IPS-NIHi11 (cell line): ENCODE results near the gene CALM1.

ENCODE experiments used
- DNase-seq: peaks from one replicate; pipeline ENCODE4 v3.0.0; 2012; ENCODE audit warnings: mixed read lengths, low spot score

CALM1 gene

DNA sequence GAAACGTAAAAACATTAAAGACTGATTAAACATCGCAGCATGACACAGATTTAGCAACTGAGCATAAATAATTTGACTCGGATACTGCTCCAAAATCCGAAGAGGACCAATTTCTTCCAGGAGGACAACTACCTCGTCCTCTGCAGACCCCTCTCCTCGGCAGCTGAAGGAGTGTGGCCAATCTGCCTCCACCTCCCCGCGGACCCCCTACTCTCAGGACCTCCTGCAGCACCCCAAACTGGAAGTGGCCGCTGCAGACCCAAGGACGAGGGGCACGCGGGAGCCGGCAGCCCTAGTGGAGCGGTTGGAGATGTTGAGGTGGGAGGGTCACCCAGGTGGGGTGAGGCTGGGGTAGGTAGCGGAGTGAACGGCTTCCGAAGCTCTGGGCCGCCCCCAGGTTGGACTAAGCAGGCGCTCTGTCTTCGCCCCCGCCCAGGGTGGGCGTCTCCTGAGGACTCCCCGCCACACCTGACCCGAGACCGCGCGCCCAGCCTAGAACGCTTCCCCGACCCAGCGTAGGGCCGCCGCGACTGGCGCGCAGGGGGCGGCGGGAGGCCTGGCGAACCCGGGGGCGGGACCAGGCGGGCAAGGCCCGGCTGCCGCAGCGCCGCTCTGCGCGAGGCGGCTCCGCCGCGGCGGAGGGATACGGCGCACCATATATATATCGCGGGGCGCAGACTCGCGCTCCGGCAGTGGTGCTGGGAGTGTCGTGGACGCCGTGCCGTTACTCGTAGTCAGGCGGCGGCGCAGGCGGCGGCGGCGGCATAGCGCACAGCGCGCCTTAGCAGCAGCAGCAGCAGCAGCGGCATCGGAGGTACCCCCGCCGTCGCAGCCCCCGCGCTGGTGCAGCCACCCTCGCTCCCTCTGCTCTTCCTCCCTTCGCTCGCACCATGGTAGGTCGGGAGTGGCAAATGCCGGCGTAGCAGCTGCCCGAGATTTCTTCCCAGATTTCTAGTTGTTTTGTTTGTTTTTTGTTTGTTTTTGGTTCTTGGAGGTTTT, at the start of gene CALM1:
CALM1 (plus strand) TSS at position 689 of the 999 bp plus-strand sequence; CDS start at position 891, 202 bp downstream.
- DNase-seq: peak; percentile 97

DNA sequence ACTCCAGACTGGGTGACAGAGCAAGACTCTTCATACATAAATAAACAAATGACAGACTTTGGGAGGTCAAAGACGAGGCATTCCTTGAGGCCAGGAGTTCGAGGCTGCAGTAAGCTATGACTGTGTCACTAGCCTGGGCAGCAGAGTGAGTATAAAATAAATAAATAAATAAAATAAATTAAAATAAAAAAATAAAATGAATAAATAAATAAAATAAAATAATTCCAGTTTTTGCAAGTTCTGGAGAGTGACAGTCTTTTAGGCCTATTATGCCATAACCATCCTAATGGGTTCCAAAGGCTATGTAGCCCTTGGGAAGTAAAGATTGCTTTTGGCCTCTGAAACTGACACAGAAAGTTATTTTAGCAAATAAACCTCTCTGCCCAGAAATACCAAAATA, 48.6 kb upstream of the CALM1 start:
- no peak for DNase-seq

DNA sequence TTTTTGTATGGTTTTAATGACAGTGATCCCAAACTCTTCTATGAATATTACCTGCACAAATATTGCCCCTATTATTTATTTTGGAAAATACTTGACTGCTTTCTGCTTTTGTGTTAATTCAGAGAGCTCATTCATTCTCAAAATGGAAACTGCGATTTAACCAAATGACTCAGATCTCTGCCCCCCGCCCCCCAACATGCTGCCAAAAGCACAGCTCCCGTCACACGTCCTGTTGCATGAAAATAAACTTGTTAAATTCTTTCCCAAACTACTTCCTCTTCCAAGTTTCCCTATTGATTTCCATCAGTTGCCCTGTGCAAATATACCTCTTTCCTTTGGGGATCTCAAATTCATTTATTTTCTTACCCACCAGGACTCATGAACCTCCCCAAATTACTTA, 47.1 kb upstream of the CALM1 start:
- DNase-seq: no peak

DNA sequence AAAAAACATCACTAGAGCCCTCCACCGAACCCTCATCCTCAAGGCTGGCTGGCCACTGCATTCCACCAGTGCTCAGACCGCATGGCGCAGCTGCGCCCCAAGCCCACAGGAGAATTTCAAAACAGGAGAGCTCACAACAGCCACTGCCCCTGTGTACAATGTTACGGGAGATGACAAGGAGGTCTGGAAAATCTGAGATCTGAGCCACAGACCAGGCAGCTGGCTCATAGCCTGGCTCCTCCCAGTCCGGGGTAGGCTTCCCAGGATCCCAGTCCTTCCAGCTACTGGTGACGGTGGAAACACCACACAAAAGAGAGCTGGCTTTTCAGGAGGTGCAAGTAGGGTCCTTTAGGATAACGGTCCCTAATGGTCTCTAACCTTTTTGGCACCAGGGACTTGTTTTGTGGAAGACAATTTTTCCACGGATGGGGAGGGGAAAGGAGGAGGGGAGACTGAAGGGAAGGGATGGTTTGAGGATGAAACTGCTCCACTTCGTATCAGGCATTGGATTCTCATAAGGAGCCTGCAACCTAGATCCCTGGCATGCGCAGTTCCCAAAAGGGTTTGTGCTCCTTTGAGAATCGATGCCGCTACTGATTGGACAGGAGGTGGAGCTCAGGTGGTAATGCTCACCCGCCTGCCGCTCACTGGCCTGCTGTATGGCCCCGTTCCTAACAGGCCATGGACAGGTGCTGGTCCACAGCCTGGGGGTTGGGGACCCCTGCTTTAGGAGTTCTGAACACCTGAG, 42.1 kb upstream of the CALM1 start:
- no peak for DNase-seq

DNA sequence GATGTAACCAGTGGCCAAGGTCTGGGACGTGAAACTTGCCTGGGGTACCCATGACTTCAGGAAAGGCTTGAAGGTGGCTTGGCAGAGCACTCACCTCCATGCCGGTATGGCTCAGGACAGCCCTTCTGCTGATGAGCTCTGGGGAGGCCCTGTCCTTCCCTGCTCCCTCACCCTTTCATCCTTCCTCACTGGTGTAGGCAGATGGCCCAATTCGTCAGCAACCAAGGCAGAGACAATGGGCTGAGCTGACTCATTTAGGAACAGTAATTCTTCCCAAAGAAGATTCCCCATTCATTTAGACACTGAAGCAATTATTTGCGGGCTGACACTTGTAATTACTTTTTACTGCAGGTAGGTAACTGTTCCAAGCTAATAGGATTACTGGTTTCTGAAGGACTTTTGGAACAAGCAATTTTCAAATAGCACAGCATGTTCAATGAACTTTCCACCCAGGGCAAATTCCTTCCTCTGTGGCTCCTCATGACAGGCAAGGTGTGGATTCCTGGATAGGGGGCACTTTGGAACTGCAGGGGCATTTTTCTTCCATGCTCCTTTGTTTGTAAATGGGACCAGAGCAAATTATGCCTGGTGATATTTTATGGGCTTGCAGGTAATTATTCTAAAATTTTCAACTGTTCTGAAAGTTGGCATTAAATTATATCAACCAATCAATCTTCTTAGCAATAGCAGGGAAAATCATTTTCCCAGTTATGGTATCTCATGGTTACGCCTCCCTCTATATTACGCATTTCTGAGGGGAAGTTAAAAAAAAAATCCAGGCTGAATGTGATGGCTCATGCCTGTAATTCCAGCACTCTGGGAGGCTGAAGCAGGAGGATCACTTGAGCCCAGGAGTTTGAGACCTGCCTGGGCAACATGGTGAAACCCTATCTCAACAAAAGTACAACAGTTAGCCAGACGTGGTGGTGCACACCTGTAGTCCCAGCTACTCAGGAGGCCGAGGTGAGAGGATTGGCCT, 41.0 kb upstream of the CALM1 start:
- DNase-seq: no peak

DNA sequence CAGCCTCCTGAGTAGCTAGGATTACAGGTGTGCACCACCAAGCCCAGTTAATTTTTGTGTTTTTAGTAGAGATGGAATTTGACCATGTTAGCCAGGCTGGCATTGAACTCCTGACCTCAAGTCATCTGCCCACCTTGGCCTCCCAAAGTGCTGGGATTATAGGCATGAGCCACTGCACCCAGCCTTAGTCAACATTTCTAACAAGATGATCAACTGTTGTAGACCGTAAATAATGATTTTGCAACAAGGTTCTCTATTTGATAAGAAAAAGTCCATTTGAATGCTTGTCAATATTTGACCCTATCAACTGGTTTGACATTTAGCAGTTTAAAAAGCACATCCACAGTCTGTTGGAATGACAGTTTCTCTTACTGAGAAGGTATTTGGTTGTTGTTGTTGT, 39.9 kb upstream of the CALM1 start:
- no peak for DNase-seq

DNA sequence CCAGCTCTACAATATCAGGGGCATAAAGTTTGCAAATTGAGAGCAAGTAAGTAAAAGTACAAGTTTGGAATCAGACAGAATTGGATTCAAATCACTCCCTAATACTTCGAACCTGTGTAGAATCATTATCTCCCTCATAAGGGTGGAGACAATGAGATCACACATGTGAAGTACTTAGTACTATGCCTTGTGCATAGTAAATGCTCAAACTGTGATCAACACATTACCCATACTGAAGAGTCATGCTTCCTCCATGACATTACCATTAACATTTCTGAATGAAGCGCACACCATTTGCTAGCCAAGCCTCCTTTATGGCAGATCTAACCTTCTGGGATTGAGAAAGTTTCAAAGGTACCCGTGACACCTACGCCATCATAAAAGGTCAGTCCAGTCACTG, 38.5 kb upstream of the CALM1 start:
- DNase-seq: no peak

DNA sequence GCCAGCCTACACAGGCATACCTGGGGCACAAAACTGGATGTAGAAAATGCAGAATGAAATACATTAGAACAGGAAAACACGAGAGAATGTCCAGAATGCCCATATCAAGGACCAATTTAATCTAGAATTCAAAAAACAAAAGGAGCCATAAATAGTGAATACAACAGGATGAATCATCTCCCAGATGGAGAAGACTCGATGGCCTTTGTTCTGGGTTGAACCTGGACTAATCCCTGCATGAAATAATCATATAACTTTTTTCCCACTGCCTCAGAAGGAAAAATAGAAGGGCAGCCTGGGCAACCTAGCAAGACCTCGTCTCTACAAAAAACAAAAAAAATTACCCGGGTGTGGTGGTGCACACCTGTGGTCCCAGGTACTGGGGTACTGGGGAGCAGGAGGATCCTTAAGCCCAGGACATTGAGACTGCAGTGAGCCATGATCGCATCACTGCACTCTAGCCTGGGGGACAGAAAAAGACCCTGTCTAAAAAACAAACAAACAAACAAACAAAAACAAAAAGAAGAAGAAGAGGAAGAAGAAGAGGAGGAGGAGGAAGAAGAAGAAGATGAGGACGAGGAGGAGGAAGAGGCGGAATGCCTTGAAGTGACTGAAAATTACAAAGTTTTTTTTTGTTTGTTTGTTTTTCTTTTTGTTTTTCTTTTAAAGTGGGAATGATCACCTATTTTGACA, 34.8 kb upstream of the CALM1 start:
- DNase-seq: no peak

DNA sequence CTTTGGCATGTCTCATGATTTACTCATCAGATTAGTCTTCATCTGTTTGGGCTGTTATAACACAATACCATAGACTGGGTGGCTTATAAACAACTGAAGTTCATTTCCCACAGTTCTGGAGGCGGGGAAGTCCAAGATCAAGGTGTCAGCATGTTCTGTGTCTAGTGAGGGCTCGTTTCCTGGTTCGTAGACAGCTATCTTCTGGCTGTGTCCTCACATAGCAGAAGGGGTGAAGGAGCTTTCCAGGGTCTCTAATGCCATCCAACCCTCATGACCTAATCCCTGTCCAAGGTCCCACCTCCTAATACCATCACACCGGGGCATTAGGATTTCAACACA, 34.3 kb upstream of the CALM1 start:
- no peak for DNase-seq

DNA sequence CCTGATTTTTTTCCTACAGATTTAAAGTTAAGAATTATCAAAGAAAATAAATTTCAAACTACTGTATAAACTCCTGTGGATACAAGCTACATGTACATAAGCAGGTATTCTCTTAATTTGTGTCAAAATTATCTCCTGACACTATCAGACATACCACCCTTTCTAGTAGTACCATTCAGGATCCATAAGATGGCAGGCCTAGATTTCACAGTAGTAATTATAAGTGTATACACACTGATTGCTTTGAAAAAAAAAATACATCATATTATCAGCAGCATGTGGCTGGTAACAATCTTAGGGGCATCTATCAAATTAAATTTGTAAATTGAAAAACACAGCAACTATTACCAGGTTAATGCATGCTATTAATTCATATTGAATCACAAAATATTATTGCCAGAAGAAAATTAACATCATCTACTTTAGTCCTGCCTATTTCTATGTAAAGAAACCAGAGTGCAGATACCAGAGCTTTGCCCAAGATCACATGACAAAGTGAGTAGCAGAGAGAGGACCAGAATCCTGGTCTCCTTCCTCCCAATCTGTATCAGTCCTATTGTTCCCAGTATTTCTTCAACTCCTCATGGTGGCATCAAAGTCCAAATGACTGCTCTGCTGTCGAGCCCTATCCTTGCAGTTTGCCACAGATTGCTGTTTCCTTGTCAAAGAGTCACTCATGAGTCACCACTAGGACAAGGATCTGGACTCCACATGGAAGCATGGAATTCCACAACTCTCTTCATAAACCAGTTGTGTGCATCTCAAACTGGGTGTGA, 27.7 kb upstream of the CALM1 start:
- no peak for DNase-seq

DNA sequence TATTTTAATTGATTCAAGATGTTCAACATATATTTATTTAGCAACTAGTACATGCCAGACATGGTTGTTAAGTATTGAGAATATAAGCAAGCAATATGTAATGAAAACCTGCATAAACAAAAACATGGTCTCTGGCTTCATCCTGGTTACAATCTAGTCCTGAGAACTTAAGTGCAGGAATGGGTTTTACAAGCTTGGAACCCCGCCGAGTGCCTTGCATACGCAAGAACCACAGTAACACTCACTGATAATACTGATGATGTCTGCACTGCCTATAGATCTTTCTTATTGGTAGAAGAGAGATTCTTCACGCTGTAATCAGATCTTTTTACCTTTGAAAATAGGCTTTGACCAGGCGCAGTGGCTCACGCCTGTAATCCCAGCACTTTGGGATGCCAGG, 22.9 kb upstream of the CALM1 start:
- no peak for DNase-seq

DNA sequence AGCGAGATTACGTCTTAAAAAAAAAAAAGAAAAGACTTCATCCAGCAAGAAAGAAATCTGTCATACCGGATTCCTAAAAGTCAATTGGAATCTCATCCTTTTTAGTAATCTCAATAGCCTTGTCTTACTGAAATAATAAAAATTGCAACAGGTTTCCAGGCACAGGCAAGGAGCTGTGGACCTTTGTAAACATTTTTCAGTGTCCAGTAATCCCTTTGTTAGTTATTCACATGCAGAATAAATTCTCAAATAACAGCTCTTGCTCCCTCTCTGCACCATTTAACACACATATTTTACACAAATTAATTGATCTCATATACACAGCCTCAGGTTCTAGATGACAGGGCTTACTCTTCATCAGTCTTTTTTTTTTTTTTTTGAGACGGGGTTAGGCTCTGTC, 22.0 kb upstream of the CALM1 start:
- no peak for DNase-seq

DNA sequence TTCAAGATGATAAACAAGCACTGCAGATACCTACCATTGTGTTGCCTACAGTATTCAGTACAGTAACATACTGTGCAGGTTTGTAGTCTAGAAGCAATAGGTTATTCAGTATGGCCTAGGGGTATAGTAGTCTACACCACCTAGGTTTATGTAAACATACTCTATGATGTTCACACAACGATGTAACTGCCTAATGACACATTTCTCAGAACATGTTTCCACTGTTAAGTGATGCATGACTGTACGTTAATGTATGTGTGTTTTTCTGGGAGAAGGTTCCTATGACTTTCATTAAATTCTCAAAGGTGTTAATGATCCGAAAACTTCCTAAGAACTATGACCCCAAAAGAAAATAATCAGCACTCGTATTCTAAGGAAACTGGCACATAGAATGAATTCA, 20.9 kb upstream of the CALM1 start:
- no peak for DNase-seq

DNA sequence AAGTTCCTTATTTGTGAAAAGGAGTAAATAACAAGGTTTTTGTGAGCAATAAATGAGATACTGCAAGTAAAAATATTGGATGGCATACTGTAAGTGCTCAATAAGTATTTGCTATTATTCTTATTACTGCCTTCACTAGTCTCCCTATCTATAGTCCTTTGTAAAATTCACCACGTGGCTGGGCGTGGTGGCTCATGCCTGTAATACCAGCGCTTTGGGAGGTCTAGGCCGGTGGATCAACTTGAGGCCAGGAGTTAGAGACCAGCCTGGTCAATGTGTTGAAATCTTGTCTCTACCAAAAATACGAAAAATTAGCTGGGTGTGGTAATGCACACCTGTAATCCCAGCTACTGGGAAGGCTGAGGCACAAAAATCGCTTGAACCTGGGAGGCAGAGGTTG, 18.6 kb upstream of the CALM1 start:
- no peak for DNase-seq

DNA sequence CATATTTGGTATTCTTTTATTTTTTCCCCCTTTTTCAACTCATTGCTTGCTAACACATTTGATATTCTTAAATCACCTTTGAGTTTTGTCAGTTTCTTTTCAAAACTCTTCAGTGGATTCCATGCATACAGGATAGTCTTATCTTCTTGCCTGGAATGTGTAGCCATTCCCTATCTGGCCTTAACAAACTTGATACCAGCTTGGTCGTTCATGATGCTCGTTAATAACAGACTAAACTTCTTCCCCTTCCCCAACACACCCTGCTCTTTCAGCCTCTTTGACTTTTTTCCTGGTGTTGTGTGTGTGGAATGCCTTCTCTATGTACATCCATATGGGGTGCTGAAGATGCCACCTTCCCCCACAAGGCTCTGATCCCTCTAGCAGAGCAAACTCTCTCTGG, 17.7 kb upstream of the CALM1 start:
- no peak for DNase-seq

DNA sequence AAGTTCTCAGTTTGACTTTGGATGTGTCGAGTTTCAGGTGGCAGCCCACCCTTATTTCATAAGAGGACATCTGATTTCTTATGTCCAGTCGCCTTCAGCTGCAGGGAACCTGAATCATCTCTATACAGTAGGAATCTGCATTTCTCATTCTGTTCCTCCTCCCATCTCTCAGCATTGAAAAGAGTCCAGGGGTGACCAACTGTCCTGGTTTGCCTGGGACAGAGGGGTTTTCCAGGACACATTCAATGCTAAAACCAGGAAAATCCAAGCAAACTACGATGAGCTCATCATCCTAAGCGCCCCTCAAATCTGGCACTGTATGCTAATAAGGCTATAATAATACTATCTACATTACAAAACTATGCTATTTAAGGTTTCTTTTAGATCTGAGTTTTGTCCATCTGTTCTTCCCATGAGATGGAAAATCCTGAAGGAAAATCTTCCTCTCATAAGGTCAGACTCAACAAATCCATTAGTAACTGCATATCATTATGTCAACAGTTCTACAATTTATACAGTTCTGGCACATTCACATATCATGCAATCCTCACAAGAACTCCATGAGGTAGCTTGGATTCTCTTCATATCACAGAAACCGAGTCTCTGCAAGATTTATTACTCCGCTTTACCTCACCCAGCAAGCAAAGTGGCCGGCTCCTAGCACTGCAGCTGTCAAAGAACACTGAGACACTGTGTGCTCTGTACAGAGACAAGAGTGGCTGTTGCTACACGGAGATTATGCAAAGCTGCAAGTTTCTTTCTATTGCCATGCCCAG, 15.6 kb upstream of the CALM1 start:
- DNase-seq: no peak

DNA sequence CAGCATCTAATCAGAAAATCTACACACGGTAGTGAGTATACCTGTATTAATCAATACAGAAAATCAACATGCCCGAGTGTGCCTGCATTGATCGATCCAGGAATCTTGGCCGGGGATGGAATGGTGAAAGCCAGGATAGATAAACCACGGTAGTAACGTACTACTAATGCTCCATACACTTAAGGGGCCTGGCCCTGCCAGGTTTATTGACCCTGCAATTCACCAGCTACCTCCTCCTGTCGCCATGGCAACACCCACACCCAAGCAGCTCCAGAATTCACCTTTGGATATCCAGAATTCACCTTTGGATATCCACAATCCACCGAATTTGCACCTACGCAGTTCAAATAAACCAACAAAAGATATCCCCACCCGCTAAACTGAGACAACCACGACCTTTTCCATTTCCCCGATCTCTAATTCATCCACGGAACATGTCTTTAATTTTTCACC, 14.8 kb upstream of the CALM1 start:
- DNase-seq: peak; percentile 36

DNA sequence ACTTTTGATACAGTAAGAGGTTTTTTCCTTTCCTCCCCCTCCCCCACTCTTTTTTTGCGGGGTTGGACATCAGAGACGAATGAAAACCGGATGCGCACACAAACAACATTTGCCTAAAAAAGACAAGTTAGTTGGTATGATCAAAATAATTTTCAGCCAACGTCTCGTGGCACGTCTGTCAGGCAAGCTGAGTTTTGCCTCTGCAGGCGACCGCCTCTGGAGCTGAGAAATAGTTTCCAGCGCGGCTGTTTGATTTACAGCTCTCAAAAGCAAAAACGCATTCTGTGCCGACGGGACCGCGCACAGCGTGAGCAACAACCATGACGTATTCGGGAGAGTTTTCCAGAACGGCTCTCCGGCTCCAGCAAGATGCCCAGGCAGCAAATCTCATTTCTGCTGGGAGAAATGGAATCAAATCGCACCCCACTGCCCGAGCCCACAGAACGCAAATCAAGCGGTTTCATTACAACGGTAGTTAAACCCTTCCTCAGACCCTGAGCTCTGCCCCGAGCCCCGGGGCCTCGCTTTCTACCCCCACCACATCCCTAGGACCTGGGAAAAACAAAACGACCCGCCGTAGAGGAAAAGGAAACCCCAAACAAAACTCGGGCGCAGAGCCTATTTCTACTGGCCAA, 14.2 kb upstream of the CALM1 start:
- peak; percentile 31 for DNase-seq

DNA sequence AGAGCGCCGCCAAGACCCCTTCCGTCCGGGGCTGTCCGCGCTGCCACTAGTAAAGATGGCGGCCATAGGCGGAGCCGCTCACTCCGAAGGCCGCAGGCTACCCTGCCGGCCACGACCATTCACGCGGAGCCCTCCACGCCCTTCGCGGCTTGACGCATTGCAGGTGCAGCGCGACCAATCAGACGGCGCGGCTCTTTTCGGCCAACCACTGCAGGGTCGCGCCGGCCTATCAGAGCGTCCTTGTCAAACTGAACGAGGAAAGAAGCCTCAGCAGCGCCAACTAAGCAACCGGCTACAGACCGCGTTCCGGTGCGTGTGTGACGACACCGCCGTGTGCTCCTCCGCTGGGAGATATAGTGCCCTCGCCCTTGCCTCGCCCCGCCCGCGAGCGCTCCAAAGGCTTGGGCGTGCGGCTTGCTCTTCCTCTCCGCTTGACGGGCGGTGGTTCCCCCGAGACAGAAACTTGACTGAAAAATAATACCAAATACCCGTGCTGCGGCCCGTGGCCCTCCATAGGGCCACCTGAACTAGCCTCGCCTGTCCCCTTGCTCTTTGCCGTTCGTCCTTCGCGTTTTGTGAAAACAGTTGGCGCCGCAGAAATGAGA, 13.6 kb upstream of the CALM1 start:
- peak; percentile 96 for DNase-seq
